ENCODE measurements around the gene ATRIP.

GRCh38 chr3:48402907-48403306 lies 43.6 kb upstream of the ATRIP start:
- TF ChIP-seq CTCF (IDR thresholded peaks at IDR 0.05) (no peak), ZFX (IDR thresholded peaks at IDR 0.05; ENCODE audit: borderline replicate concordance) (no peak)

Measured in 22Rv1 (cell line).